ENCODE data around the gene RBM7. TPM values are rescaled to one million over a fixed set of nuclear protein-coding genes. Genes with fewer than 3 reads are reported as not detected.

RBM7 gene
- total RNA-seq, 1 donor from 2014 or later = 61.1 TPM

DNA sequence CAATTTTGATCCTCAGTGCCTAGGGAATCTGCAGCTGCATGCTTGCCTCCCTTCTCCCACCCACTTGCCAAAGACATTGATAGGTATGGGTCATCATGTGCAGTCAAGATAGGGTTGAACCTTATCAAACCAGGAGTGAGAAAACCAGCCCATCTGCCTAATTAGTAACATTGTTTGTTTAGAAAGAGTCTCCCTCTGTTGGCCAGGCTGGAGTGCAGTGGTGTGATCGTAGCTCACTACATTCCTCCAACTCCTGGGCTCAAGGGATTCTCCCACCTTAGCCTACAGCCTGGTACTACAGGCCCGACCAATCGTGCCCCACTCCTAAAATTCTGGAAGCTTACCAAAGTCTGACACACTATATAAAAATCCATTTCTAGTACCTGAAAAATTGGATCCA lies 4.7 kb upstream of the RBM7 start:
- H2AFZ ChIP-seq (replicated peaks) = no peak overlapping the region
- no peak overlapping the region for H3K9ac ChIP-seq
- TF ChIP-seq, protein P1, sequence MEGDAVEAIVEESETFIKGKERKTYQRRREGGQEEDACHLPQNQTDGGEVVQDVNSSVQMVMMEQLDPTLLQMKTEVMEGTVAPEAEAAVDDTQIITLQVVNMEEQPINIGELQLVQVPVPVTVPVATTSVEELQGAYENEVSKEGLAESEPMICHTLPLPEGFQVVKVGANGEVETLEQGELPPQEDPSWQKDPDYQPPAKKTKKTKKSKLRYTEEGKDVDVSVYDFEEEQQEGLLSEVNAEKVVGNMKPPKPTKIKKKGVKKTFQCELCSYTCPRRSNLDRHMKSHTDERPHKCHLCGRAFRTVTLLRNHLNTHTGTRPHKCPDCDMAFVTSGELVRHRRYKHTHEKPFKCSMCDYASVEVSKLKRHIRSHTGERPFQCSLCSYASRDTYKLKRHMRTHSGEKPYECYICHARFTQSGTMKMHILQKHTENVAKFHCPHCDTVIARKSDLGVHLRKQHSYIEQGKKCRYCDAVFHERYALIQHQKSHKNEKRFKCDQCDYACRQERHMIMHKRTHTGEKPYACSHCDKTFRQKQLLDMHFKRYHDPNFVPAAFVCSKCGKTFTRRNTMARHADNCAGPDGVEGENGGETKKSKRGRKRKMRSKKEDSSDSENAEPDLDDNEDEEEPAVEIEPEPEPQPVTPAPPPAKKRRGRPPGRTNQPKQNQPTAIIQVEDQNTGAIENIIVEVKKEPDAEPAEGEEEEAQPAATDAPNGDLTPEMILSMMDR (IDR thresholded peaks at IDR 0.05) = peak; percentile 50
- no peak for TF ChIP-seq EZH2phosphoT487 (IDR thresholded peaks at IDR 0.05)
- H3K4me1 ChIP-seq = peaks cover 9% of the 10 kb centered on the region
- no peak overlapping the region for H3K4me3 ChIP-seq
- Mint-ChIP-seq H3K4me1 (peaks cover 12% of the 10 kb centered on the region), H3K4me3 (no peak overlapping the region), H3K9me3 (no peaks in the 10 kb centered on the region), H3K27ac (no peak overlapping the region), H3K36me3 (no peaks in the 10 kb centered on the region), H3K27me3 (ENCODE audit: insufficient read depth, low read depth) (no peaks in the 10 kb centered on the region)
- peaks cover 19% of the 10 kb centered on the region for H3K79me2 ChIP-seq (ENCODE audit: low read depth)
- H3K27ac ChIP-seq = no peak overlapping the region
- H3K36me3 ChIP-seq = no peaks in the 10 kb centered on the region
- DNase-seq (ENCODE audit: low spot score) = peak; percentile 35
- H4K20me1 ChIP-seq (ENCODE audit: low read depth) = no peaks in the 10 kb centered on the region
- H3K4me2 ChIP-seq = no peak overlapping the region
- no peaks in the 10 kb centered on the region for H3K27me3 ChIP-seq
- peaks cover 14% of the 10 kb centered on the region for H3F3A ChIP-seq (ENCODE audit: low read depth)
- H3K9me3 ChIP-seq (ENCODE audit: low read depth) = no peaks in the 10 kb centered on the region

DNA sequence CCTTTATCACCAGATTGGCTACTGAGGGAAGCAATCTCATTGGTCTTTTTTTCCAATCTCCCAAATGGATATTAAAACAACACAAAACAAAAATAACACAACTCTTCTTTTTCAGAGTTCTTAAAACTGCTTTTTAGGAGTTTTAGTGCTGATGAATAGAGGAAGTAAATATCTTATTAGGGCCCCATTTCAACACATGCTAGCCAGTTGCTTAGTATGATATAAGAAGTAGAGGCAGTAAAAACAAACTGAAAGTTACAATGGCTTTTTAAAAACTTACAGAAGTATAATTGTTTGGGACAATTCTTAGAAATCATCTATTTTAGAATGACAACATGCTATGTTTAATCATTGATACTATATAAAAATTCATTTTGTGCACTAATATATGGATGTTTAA lies 3.5 kb upstream of the RBM7 start:
- Histone ChIP-seq H3K4me1 (peaks cover 14% of the 10 kb centered on the region), H3K79me2 (ENCODE audit: low read depth) (peaks cover 30% of the 10 kb centered on the region), H3K36me3 (no peaks in the 10 kb centered on the region), H3F3A (ENCODE audit: low read depth) (peaks cover 17% of the 10 kb centered on the region), H3K9me3 (ENCODE audit: low read depth) (no peaks in the 10 kb centered on the region), H3K4me3 (no peak overlapping the region), H2AFZ (replicated peaks) (no peak overlapping the region), H3K27ac (no peak overlapping the region), H3K9ac (no peak overlapping the region), H3K27me3 (no peaks in the 10 kb centered on the region), H4K20me1 (ENCODE audit: low read depth) (no peaks in the 10 kb centered on the region), H3K4me2 (no peak overlapping the region)
- Mint-ChIP-seq H3K36me3 (no peaks in the 10 kb centered on the region), H3K4me3 (no peak overlapping the region), H3K27me3 (ENCODE audit: insufficient read depth, low read depth) (no peaks in the 10 kb centered on the region), H3K9me3 (no peaks in the 10 kb centered on the region), H3K4me1 (peaks cover 15% of the 10 kb centered on the region), H3K27ac (no peak overlapping the region)
- DNase-seq (ENCODE audit: low spot score) = no peak
- TF ChIP-seq, protein P1 (IDR thresholded peaks at IDR 0.05) = no peak

DNA sequence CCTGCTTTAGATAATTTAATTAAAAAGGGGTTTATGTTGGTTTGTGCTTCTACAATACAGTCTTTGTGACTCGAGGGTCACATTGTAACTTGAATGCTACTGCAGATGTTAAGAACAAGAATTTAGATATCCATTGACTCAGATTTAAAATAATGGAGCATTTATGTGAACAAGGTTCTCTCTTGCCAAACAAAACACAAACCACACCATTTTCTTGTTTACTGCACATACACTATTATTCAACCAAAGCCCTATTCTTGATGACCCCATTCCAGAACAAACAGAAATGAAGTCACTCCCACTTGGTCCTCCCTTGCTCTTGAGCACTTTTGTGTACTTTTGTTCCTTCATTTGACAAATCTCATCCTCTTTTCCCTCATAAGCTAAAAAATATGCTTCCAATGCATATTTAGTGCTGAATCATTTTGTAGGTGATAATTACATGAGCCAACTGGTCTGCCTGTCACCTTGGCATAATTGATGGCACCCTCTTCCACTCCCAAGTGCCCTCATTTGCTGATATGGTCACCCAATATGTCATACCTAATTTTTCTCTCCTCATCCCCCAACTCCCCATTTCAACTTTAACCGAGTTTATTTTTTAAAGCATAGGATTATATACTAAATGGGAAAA lies 3.0 kb upstream of the RBM7 start:
- Histone ChIP-seq H4K20me1 (ENCODE audit: low read depth) (no peaks in the 10 kb centered on the region), H3K4me3 (no peak overlapping the region), H3K4me2 (no peak overlapping the region), H3F3A (ENCODE audit: low read depth) (peaks cover 17% of the 10 kb centered on the region), H3K27ac (no peak overlapping the region), H3K4me1 (peaks cover 14% of the 10 kb centered on the region), H2AFZ (replicated peaks) (no peak overlapping the region), H3K79me2 (ENCODE audit: low read depth) (peaks cover 36% of the 10 kb centered on the region), H3K9ac (no peak overlapping the region), H3K9me3 (ENCODE audit: low read depth) (no peaks in the 10 kb centered on the region), H3K36me3 (no peaks in the 10 kb centered on the region), H3K27me3 (no peaks in the 10 kb centered on the region)
- Mint-ChIP-seq H3K27me3 (ENCODE audit: insufficient read depth, low read depth) (no peaks in the 10 kb centered on the region), H3K4me1 (peaks cover 17% of the 10 kb centered on the region), H3K9me3 (no peaks in the 10 kb centered on the region), H3K4me3 (no peak overlapping the region), H3K27ac (no peak overlapping the region), H3K36me3 (peaks cover 2% of the 10 kb centered on the region)
- no peak for DNase-seq (ENCODE audit: low spot score)
- TF ChIP-seq EZH2phosphoT487 (IDR thresholded peaks at IDR 0.05) (no peak), EZH2 (IDR thresholded peaks at IDR 0.05) (no peak)
- TF ChIP-seq, protein P1 (IDR thresholded peaks at IDR 0.05) = no peak
